HepG2 (cell line): ENCODE measurements around the gene GABARAPL2. TPM values are rescaled to one million over a fixed set of nuclear protein-coding genes. Genes with fewer than 3 reads are reported as not detected.

ENCODE experiments used
- ATAC-seq: fragments of 200-7000 bp; cut with Tn5 transposase; 3 replicates; pipeline ENCODE4 v1.9.1; 2020; ENCODE audit warnings: mild to moderate bottlenecking, moderate library complexity
- BruUV-seq: library from RNA; stranded (reverse); fragments of 400-500 nt; replicated peaks from 2 replicates; lab custom pipeline; 2021; lab: Mats Ljungman, UMichigan
- CTCF ChIA-PET: fragments of 300-600 bp; formaldehyde crosslinking; extraction: SDS; loops from one replicate; lab custom pipeline; 2021; ENCODE audit warnings: low total read pairs, inconsistent platforms, low intra/inter-chr PET ratio; lab: Yijun Ruan, JAX
- POLR2A ChIA-PET: fragments of 350-600 bp; sonication (Branson Sonifier 250); formaldehyde crosslinking; loops from one replicate; lab custom pipeline; 2020; ENCODE audit warnings: antibody characterized with exemption, inconsistent platforms; lab: Yijun Ruan, JAX
- DNase-seq: peaks from one replicate; pipeline ENCODE4 v3.0.0-alpha.2; 2015; ENCODE audit warnings: low spot score
- FAIRE-seq: peaks from 3 replicates; lab custom pipeline; 2011; peaks lifted over from hg19 to GRCh38; lab: Jason Lieb, UNC
- H2AFZ ChIP-seq: one replicate; pipeline ENCODE4 v1.6.1; 2011; ENCODE audit warnings: low read length, inconsistent platforms
- H3K27ac ChIP-seq: fragments of 300-600 bp; 3 replicates; pipeline ENCODE4 v1.8.0; 2011; ENCODE audit warnings: mixed run types, mild to moderate bottlenecking, mixed read lengths, low read length, inconsistent platforms; ENCODE audit not compliant: insufficient read depth; ENCODE audit errors: extremely low read length
- H3K27me3 ChIP-seq, 2 experiments: fragments of 200-600 bp in 1 of 2; 2 replicates in 1 of 2; 3 replicates in 1 of 2; pipeline versions ENCODE4 v1.6.0 to v1.8.0; 2011; ENCODE audit warnings: low read length in 2 of 2, mild to moderate bottlenecking in 2 of 2, moderate library complexity in 2 of 2, inconsistent platforms in 1 of 2; ENCODE audit not compliant: insufficient read depth in 2 of 2, control insufficient read depth in 1 of 2
- H3K36me3 ChIP-seq, 2 experiments: fragments of 200-600 bp in 1 of 2; replicated peaks in 1 of 2; 2 replicates in 1 of 2; 3 replicates in 1 of 2; pipeline versions ENCODE4 v1.5.1 to v1.8.0; 2011; ENCODE audit warnings: low read length in 2 of 2, inconsistent platforms in 1 of 2; ENCODE audit not compliant: insufficient read depth in 2 of 2, control insufficient read depth in 1 of 2
- H3K4me1 ChIP-seq: 2 replicates; pipeline ENCODE4 v1.5.1; 2012; ENCODE audit warnings: low read length, inconsistent platforms; ENCODE audit not compliant: insufficient read depth
- H3K4me2 ChIP-seq: 2 replicates; pipeline ENCODE4 v1.6.0; 2011; ENCODE audit warnings: low read depth, low read length, inconsistent platforms
- H3K4me3 ChIP-seq, 3 experiments: fragments of 200-600 bp in 1 of 3; sonication (generic), shearing (Covaris generic) in 1 of 3; replicated peaks in 1 of 3; 2 replicates each; pipeline ENCODE4 v1.5.1; 2011 to 2016; ENCODE audit warnings: low read length in 3 of 3, inconsistent platforms in 2 of 3, low read depth in 2 of 3, mild to moderate bottlenecking in 2 of 3, control low read depth in 1 of 3, mixed read lengths in 1 of 3; ENCODE audit not compliant: insufficient read depth in 1 of 3
- H3K79me2 ChIP-seq: one replicate; pipeline ENCODE4 v1.6.1; 2011; ENCODE audit warnings: low read length, inconsistent platforms; ENCODE audit not compliant: insufficient read depth
- H3K9ac ChIP-seq: 2 replicates; pipeline ENCODE4 v1.6.0; 2011; ENCODE audit warnings: mild to moderate bottlenecking, low read depth, low read length, inconsistent platforms; ENCODE audit not compliant: insufficient read depth
- H3K9me3 ChIP-seq: 2 replicates; pipeline ENCODE4 v1.5.1; 2012; ENCODE audit warnings: mild to moderate bottlenecking, low read length
- H4K20me1 ChIP-seq: 2 replicates; pipeline ENCODE4 v1.6.0; 2011; ENCODE audit warnings: inconsistent platforms, mild to moderate bottlenecking, low read length, moderate library complexity; ENCODE audit not compliant: insufficient read depth
- ERF ChIP-seq: IDR thresholded peaks from 2 replicates; pipeline ENCODE4 v1.6.1; 2018; ENCODE audit warnings: missing biosample characterization, missing genetic modification reagents
- KAT7 ChIP-seq: IDR thresholded peaks from 2 replicates; pipeline ENCODE4 v1.6.1; 2018; ENCODE audit warnings: borderline replicate concordance, missing compliant biosample characterization
- KDM3A ChIP-seq: IDR thresholded peaks from 2 replicates; pipeline ENCODE4 v1.6.1; 2018; ENCODE audit warnings: low read depth, missing compliant biosample characterization
- KLF11 ChIP-seq: IDR thresholded peaks from 2 replicates; pipeline ENCODE4 v1.6.1; 2016; ENCODE audit warnings: missing compliant biosample characterization
- NFIC ChIP-seq: IDR thresholded peaks from 2 replicates; pipeline ENCODE4 v1.6.1; 2012; ENCODE audit warnings: mild to moderate bottlenecking, low read length, inconsistent platforms
- NFKB2 ChIP-seq: sonication (generic); formaldehyde crosslinking; IDR thresholded peaks from 2 replicates; pipeline ENCODE4 v1.4.0; 2020; ENCODE audit warnings: missing genetic modification reagents, borderline replicate concordance
- NR2F1 ChIP-seq, 2 experiments: fragments of 450-650 bp in 1 of 2; formaldehyde crosslinking in 1 of 2; IDR thresholded peaks; 2 replicates each; pipeline versions ENCODE4 v1.5.0 to v1.6.1; 2016 to 2020; ENCODE audit warnings: mild to moderate bottlenecking in 1 of 2, missing compliant biosample characterization in 1 of 2, missing genetic modification reagents in 1 of 2, moderate library complexity in 1 of 2
- SP2 ChIP-seq: sonication (generic); formaldehyde crosslinking; IDR thresholded peaks from 2 replicates; pipeline ENCODE4 v1.5.1; 2020; ENCODE audit warnings: mild to moderate bottlenecking, missing genetic modification reagents
- SPEN ChIP-seq: sonication (generic); formaldehyde crosslinking; IDR thresholded peaks from 2 replicates; pipeline ENCODE4 v1.5.1; 2020; ENCODE audit warnings: low read depth, mild to moderate bottlenecking, missing genetic modification reagents
- ZFP36L2 ChIP-seq: sonication (generic); formaldehyde crosslinking; IDR thresholded peaks from 2 replicates; pipeline ENCODE4 v1.4.0; 2020; ENCODE audit warnings: missing genetic modification reagents
- ZNF232 ChIP-seq: sonication (generic); formaldehyde crosslinking; IDR thresholded peaks from 2 replicates; pipeline ENCODE4 v1.4.0; 2020; ENCODE audit warnings: missing genetic modification reagents, borderline replicate concordance
- ZNF282 ChIP-seq: fragments of 450-650 bp; IDR thresholded peaks from 2 replicates; pipeline ENCODE4 v1.6.1; 2018; ENCODE audit not compliant: partially characterized antibody
- ZNF292 ChIP-seq: sonication (generic); formaldehyde crosslinking; IDR thresholded peaks from 2 replicates; pipeline ENCODE4 v1.8.1; 2022; ENCODE audit warnings: mild to moderate bottlenecking, low read depth, missing genetic modification reagents, borderline replicate concordance
- ZNF34 ChIP-seq: sonication (generic); formaldehyde crosslinking; IDR thresholded peaks from 2 replicates; pipeline ENCODE4 v1.4.0; 2020; ENCODE audit warnings: mild to moderate bottlenecking, missing genetic modification reagents, borderline replicate concordance
- ZNF432 ChIP-seq: sonication (generic); formaldehyde crosslinking; IDR thresholded peaks from 2 replicates; pipeline ENCODE4 v1.5.0; 2020; ENCODE audit warnings: missing genetic modification reagents, mild to moderate bottlenecking, borderline replicate concordance
- ZNF512 ChIP-seq: sonication (generic); formaldehyde crosslinking; IDR thresholded peaks from 2 replicates; pipeline ENCODE4 v1.4.0; 2020; ENCODE audit warnings: mild to moderate bottlenecking, missing genetic modification reagents
- ZNF629 ChIP-seq: sonication (generic); formaldehyde crosslinking; conservative IDR thresholded peaks from 2 replicates; pipeline ENCODE4 v1.5.0; 2020; ENCODE audit warnings: missing genetic modification reagents
- ZNF660 ChIP-seq: sonication (generic); formaldehyde crosslinking; IDR thresholded peaks from 2 replicates; pipeline ENCODE4 v1.5.1; 2020; ENCODE audit warnings: mild to moderate bottlenecking, low read depth, missing genetic modification reagents, borderline replicate concordance
- WGBS: methylation state at CpG from one replicate; pipeline ENCODE4 v1.1.6; 2017; ENCODE audit warnings: low lambda C conversion rate; 5-methylcytosine and 5-hydroxymethylcytosine counted together
- in situ Hi-C: cut with HindIII; loops from 2 replicates; pipeline ENCODE4 v1.10.0; 2017; ENCODE audit warnings: low pct_unique_long_range_greater_than_20kb; ENCODE audit not compliant: extremely low pct_ligation_motif_present
- intact Hi-C: fragments of 100-400 bp; cut with micrococcal nuclease; formaldehyde crosslinking; loops from one replicate; pipeline ENCODE4 v1.10.0; 2022; ENCODE audit not compliant: unreplicated experiment
- polyA plus RNA-seq, 8 experiments: library from polyadenylated mRNA; depleted of rRNA in 3 of 8; stranded (reverse) in 7 of 8; unstranded in 1 of 8; fragments of >200 nt; fragmentation: Illumina TruSeq in 4 of 8; extraction: Trizol in 4 of 8; gene quantifications; 2 replicates each; pipeline versions ENCODE4 v1.2.1 to v1.2.3, GENCODE V29; 2011 to 2016; ENCODE audit warnings: low read depth in 4 of 8, missing spikeins in 1 of 8, mixed read lengths in 1 of 8; ENCODE audit not compliant: insufficient read depth in 1 of 8
- total RNA-seq, 5 experiments: library from RNA; depleted of rRNA; stranded (reverse); fragments of >200 nt; fragmentation: Illumina TruSeq; extraction: Trizol; gene quantifications; 2 replicates each; pipeline ENCODE4 v1.2.3, GENCODE V29; 2016; ENCODE audit warnings: low read depth in 1 of 5
- TF ChIP-seq, protein P1 (sequence below): sonication (generic); formaldehyde crosslinking; IDR thresholded peaks from 2 replicates; pipeline ENCODE4 v1.4.0; 2020; ENCODE audit warnings: missing genetic modification reagents

GABARAPL2 gene
- total and polyA plus RNA-seq, 2 of the 13 experiments (the other 11 are each of a cell fraction or from before 2014, with no cell fraction given) = 76.4 to 83.0 TPM

GRCh38 chr16:75532142-75532765, 33.9 kb upstream of the GABARAPL2 start:
- FAIRE-seq = no peak
- WGBS = 40% methylated on average over 8 of the region's 8 CpGs
- Histone ChIP-seq H3K79me2 (no peaks in the 10 kb centered on the region), H2AFZ (no peak overlapping the region), H3K36me3 (no peaks in the 10 kb centered on the region), H3K9me3 (no peaks in the 10 kb centered on the region), H3K27ac (no peak overlapping the region), H3K4me3 (no peak overlapping the region), H3K27me3 (peaks cover 0 to 1% of the 10 kb centered on the region in 2 experiments; a peak in 1 of 5 replicates), H3K9ac (no peak overlapping the region), H4K20me1 (no peaks in the 10 kb centered on the region), H3K4me1 (peaks cover 10% of the 10 kb centered on the region), H3K4me2 (no peak overlapping the region)
- no peak for TF ChIP-seq NR2F1 (CRISPR knock-in tag; IDR thresholded peaks at IDR 0.05)
- no peak for TF ChIP-seq ZNF232 (CRISPR knock-in tag)
- no peak for TF ChIP-seq KLF11 (CRISPR knock-in tag)
- TF ChIP-seq NFIC = no peak
- TF ChIP-seq, protein P1, sequence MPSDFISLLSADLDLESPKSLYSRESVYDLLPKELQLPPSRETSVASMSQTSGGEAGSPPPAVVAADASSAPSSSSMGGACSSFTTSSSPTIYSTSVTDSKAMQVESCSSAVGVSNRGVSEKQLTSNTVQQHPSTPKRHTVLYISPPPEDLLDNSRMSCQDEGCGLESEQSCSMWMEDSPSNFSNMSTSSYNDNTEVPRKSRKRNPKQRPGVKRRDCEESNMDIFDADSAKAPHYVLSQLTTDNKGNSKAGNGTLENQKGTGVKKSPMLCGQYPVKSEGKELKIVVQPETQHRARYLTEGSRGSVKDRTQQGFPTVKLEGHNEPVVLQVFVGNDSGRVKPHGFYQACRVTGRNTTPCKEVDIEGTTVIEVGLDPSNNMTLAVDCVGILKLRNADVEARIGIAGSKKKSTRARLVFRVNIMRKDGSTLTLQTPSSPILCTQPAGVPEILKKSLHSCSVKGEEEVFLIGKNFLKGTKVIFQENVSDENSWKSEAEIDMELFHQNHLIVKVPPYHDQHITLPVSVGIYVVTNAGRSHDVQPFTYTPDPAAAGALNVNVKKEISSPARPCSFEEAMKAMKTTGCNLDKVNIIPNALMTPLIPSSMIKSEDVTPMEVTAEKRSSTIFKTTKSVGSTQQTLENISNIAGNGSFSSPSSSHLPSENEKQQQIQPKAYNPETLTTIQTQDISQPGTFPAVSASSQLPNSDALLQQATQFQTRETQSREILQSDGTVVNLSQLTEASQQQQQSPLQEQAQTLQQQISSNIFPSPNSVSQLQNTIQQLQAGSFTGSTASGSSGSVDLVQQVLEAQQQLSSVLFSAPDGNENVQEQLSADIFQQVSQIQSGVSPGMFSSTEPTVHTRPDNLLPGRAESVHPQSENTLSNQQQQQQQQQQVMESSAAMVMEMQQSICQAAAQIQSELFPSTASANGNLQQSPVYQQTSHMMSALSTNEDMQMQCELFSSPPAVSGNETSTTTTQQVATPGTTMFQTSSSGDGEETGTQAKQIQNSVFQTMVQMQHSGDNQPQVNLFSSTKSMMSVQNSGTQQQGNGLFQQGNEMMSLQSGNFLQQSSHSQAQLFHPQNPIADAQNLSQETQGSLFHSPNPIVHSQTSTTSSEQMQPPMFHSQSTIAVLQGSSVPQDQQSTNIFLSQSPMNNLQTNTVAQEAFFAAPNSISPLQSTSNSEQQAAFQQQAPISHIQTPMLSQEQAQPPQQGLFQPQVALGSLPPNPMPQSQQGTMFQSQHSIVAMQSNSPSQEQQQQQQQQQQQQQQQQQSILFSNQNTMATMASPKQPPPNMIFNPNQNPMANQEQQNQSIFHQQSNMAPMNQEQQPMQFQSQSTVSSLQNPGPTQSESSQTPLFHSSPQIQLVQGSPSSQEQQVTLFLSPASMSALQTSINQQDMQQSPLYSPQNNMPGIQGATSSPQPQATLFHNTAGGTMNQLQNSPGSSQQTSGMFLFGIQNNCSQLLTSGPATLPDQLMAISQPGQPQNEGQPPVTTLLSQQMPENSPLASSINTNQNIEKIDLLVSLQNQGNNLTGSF (CRISPR knock-in tag) = no peak
- no peak for TF ChIP-seq KAT7
- TF ChIP-seq ZNF432 (CRISPR knock-in tag) = no peak
- no peak for TF ChIP-seq ZNF292
- TF ChIP-seq SP2 = no peak
- TF ChIP-seq ZNF660 (CRISPR knock-in tag) = no peak
- TF ChIP-seq ZNF34 (CRISPR knock-in tag) = no peak
- no peak for TF ChIP-seq KDM3A (CRISPR knock-in tag)
- no peak for TF ChIP-seq ZNF629
- TF ChIP-seq SPEN (CRISPR knock-in tag) = no peak
- TF ChIP-seq ZNF282 = no peak
- no peak for TF ChIP-seq ERF
- TF ChIP-seq ZNF512 (CRISPR knock-in tag) = no peak
- TF ChIP-seq ZFP36L2 (CRISPR knock-in tag) = no peak
- no peak for TF ChIP-seq NFKB2 (CRISPR knock-in tag)
- ATAC-seq = no peak
- ChIA-PET POLR2A (interaction anchor here (1.7 kb wide), 1 partner anchor 15 kb away, joined by 11 read pairs; no protein-coding TSS in a partner anchor), CTCF (no interaction called here)
- intact Hi-C loops = no loop called here
- no peak for DNase-seq
- BruUV-seq = no TSS peak
- in situ Hi-C loops = no loop called here
